Measurements from ENCODE around the gene UBE2K.

- TF ChIP-seq NFIC (IDR thresholded peaks at IDR 0.05; ENCODE audit: low read depth, low read length): no peak
- no peak for TF ChIP-seq CEBPB (IDR thresholded peaks at IDR 0.05; ENCODE audit: borderline replicate concordance in 1 of 2, low read depth in 2 of 2, low read length in 2 of 2)
- no peak for TF ChIP-seq CTCF (IDR thresholded peaks at IDR 0.05 in 2 of 3, conservative IDR thresholded peaks at IDR 0.05 in 1 of 3; ENCODE audit: control insufficient read depth in 2 of 3, extremely low read depth in 1 of 3, insufficient read depth in 1 of 3, low read depth in 3 of 3, low read length in 3 of 3)
- TF ChIP-seq POLR2AphosphoS5 (IDR thresholded peaks at IDR 0.05; ENCODE audit: low read length): no peak
- TF ChIP-seq BHLHE40 (IDR thresholded peaks at IDR 0.05; ENCODE audit: borderline replicate concordance in 1 of 2, low read depth in 2 of 2, low read length in 1 of 2): no peak
- TF ChIP-seq IKZF2 (IDR thresholded peaks at IDR 0.05): no peak
- no peak for TF ChIP-seq ETV6 (conservative IDR thresholded peaks at IDR 0.05 in 1 of 2, IDR thresholded peaks at IDR 0.05 in 1 of 2; ENCODE audit: borderline replicate concordance in 1 of 2, low read depth in 1 of 2)
- no peak for TF ChIP-seq POLR2A (IDR thresholded peaks at IDR 0.05; ENCODE audit: low read depth, low read length)
- no peak for TF ChIP-seq USF2 (IDR thresholded peaks at IDR 0.05; ENCODE audit: borderline replicate concordance, low read depth, low read length)
- TF ChIP-seq ZNF217 (IDR thresholded peaks at IDR 0.05): no peak
- no peak for TF ChIP-seq HDGF (IDR thresholded peaks at IDR 0.05)
- TF ChIP-seq REST (IDR thresholded peaks at IDR 0.05; ENCODE audit: low read depth, low read length): no peak
- TF ChIP-seq CHD2 (IDR thresholded peaks at IDR 0.05; ENCODE audit: borderline replicate concordance, low read depth, low read length): no peak
These were observed 34.8 kb downstream of the UBE2K start for GRCh38 chr4:39732728-39733127.
